Stimulated activated CD8-positive, alpha-beta memory T cell treated with anti-CD3 and anti-CD28 coated beads, Interleukin-7, amount 100 ng/mL, for 1 hour (primary cell): ENCODE measurements around the gene GMCL1.
"Not testable (repeated sequence)": the region's sequence is repeated elsewhere in the genome, so short reads cannot be mapped to it uniquely, and the experiment has no call there.

ENCODE experiments used
- DNase-seq, 2 donors: peaks; one replicate each; pipeline ENCODE4 v3.0.0-alpha.2; 2020; ENCODE audit warnings: low read depth in 2 of 2

GMCL1 gene

GRCh38 chr2:69847068-69847828 lies 17.8 kb downstream of the GMCL1 start:
- no peak for DNase-seq

GRCh38 chr2:69848186-69848790 lies 18.8 kb downstream of the GMCL1 start:
- no peak for DNase-seq

DNA sequence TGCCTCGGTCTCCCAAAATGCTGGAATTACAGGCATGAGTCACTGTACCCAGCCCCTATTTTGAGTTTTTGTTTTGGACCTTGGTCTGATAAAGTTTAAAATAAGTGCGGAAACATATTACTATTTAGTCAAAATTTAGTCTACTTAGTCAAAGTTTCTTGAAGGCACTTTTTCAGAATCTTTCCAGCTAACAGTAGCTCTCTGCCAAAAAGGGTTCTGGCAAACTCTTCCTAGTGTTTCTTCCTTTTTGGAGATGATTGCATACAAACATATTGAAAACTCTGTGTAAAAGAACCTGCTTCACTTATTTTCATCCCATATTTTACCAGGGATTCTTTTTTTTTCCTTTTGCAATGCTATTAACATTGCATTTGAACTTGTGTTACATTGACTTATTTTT lies 28.8 kb downstream of the GMCL1 start:
- no peak for DNase-seq

DNA sequence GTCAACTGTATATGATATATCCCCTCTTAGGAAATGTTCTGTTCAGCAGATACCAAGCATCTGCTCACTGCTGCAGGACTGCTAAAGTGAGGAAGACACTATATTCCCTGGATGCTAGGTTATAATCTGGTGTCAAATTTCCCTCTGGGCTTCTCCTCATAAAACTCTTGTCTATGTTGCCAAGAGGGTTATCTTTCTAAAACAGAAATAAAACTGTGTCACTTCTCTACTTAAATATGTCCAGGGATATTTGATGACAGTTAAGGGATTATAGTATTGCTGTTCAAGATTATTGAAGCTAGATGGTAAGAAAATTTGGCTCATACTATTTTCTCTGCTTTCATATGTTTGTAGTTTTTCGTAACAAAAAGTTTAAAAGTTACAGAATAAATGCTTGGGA lies 33.8 kb downstream of the GMCL1 start:
- no peak for DNase-seq

DNA sequence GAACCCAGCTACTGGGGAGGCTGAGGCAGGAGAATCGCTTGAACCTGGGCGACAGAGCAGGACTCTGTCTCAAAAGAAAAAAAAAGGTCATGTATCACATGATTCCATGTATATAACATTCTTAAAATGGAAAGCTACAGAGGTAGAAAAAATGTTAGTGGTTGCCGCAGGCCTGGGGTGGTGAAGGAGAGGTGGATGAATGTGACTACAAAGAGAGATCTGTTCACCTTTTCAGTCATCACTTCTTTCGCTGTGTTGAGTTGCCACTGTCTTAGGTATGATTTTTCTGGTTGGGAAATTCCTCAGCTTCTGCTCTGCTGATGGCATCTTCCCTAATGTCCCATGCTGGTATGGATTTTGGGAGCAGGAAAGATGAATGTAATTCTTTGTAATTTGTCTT lies 59.0 kb downstream of the GMCL1 start:
- DNase-seq: no peak

- no peak for DNase-seq
These were observed 59.8 kb downstream of the GMCL1 start for GRCh38 chr2:69889302-69889701.

- no peak for DNase-seq
These were observed 61.4 kb downstream of the GMCL1 start for GRCh38 chr2:69890881-69891280.

- DNase-seq: not testable (repeated sequence)
These were observed 63.5 kb downstream of the GMCL1 start for GRCh38 chr2:69892838-69893424.

- DNase-seq: peak; percentile 66 to 67
These were observed 64.5 kb downstream of the GMCL1 start, which contains the start of gene SNRNP27 for GRCh38 chr2:69893684-69894551. Gene SNRNP27 (plus strand): TSS chr2:69893956. CDS start chr2:69893985, 29 bp downstream.

- not testable (repeated sequence) for DNase-seq
These were observed 65.3 kb downstream of the GMCL1 start for GRCh38 chr2:69894737-69895136.

DNA sequence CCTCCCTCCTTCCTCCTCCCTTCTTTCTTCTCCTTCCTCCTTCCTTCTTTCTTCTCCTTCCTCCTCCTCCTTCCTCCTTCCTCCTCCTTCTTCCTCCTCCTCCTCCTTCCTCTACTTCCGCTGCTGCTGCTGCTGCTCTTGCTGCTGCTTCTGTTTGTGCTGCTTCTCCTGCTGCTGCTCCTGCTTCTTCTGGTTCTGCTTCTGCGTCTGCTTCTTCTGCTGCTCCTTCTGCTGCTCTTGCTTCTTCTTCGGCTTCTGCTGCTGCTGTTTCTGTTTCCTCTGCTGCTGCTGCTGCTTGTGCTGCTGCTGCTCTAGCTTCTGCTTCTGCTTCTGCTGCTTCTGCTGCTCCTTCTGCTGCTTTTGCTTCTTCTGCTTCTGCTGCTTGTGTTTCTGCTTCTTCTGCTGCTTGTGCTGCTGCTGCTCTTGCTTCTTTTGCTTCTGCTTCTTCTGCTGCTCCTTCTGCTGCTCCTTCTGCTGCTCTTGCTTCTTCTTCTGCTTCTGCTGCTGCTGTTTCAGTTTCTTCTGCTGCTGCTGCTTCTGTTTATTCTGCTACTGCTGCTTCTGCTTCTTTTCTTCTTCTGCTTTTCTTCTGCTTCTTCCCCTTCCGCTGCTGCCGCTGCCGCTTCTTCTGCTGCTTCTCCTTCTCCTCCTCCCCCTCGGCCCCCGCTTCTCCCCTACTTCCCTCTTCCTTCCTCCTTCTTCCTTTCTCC lies 72.9 kb downstream of the GMCL1 start:
- DNase-seq: no peak

GRCh38 chr2:69907216-69907615 lies 77.8 kb downstream of the GMCL1 start:
- DNase-seq: no peak

GRCh38 chr2:69911985-69912563 lies 82.6 kb downstream of the GMCL1 start:
- DNase-seq: no peak

- peak in 1 of 2 donors; percentile 98 for DNase-seq
These were observed 84.9 kb downstream of the GMCL1 start for GRCh38 chr2:69914164-69914949.

DNA sequence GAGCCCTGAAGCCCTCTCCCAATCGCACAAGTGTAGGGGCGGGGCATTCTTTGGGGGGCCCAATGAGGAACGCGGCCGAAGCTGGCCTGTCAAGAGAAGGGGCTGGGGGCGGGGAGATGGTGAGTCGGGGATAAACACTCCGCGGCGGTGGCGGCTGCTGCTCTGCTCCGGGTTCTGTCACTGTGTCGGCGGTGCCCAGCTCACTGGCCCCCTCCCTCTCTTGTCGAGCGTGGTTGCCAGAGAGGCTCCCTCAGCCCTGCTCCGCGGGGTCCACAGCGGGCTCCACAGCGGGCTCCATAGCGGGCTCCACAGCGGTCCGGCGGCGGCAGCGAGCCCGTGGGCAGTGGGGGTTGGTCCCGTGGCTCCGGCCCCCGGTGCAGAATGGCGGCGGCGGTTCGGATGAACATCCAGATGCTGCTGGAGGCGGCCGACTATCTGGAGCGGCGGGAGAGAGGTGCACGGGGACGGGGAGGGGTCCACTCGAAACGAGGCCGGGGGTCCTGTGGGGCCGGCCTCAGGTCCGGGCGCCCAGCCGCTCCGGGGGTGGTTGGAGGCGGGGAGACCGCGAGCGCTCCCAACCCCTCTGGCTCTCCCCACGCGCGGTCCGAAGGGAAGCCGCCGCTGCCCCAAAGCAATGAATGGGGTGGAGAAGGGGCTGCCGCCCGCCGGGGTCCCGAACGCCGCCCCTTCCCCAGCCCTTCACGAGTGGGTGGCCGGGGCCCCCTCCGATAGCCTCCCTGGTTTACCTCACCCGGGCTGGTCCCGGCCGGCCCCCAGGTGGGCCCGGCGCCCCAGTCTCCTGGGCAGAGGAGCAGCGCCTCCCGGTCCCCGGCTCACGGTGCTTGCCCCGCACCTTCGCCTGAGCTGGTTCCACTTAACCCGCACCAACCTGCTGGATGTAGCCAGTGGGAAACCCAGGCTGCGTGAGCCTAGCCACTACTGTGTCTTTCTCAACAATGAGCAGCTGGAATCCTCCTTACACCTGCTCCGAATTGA lies 85.8 kb downstream of the GMCL1 start, which contains the start of gene MXD1:
TSS of gene MXD1 (plus strand) at position 160 of the 996 bp plus-strand sequence. CDS start at position 382, 222 bp downstream.
- peak in 1 of 2 donors; percentile 99 for DNase-seq

DNA sequence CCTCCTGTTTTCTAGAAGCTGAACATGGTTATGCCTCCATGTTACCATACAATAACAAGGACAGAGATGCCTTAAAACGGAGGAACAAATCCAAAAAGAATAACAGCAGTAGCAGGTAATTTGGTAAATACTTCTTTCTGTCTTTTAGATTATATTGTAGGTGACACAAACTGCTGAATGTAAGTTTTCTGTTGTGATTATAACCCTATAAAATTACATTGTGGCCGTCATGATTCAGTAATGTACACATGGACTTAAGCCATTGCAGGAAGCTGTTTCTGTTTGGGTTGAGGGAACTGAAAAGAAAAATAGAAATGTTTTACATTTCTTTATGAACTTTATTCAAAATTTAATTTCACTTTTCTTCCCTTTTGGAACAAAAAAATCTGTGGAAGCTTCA lies 86.6 kb downstream of the GMCL1 start:
- no peak for DNase-seq

- no peak for DNase-seq
These were observed 88.4 kb downstream of the GMCL1 start for GRCh38 chr2:69917852-69918251.

DNA sequence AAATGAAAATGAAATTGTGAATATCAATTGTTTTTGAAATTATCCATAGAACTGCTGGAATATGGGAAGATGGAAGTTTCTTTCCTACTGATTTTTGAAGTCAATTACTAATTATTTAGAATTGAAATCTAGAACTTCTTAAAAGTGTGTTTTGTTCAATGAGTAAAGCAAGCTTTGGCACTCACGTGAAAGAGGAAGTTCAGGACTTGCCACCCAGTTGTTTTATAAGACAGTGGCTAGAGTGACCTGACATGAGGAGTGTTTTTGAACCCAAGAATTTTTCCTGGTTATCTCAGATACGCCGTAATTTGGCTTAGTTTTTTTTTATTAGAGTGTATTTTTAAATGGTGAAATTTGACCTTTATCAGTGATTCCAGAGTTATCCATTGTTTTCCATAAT lies 88.9 kb downstream of the GMCL1 start:
- no peak for DNase-seq

GRCh38 chr2:69923116-69923515 lies 93.7 kb downstream of the GMCL1 start:
- DNase-seq: no peak
